Activated T-cell treated with anti-CD3 and anti-CD28 coated beads for 1 hour (primary cell): ENCODE measurements around the gene ENTPD6.
"Not testable (repeated sequence)": the region's sequence is repeated elsewhere in the genome, so short reads cannot be mapped to it uniquely, and the experiment has no call there.

Experiments
- DNase-seq: peaks from one replicate; pipeline ENCODE4 v3.0.0-alpha.2; 2020; ENCODE audit warnings: low read depth

The ENTPD6 gene

DNA sequence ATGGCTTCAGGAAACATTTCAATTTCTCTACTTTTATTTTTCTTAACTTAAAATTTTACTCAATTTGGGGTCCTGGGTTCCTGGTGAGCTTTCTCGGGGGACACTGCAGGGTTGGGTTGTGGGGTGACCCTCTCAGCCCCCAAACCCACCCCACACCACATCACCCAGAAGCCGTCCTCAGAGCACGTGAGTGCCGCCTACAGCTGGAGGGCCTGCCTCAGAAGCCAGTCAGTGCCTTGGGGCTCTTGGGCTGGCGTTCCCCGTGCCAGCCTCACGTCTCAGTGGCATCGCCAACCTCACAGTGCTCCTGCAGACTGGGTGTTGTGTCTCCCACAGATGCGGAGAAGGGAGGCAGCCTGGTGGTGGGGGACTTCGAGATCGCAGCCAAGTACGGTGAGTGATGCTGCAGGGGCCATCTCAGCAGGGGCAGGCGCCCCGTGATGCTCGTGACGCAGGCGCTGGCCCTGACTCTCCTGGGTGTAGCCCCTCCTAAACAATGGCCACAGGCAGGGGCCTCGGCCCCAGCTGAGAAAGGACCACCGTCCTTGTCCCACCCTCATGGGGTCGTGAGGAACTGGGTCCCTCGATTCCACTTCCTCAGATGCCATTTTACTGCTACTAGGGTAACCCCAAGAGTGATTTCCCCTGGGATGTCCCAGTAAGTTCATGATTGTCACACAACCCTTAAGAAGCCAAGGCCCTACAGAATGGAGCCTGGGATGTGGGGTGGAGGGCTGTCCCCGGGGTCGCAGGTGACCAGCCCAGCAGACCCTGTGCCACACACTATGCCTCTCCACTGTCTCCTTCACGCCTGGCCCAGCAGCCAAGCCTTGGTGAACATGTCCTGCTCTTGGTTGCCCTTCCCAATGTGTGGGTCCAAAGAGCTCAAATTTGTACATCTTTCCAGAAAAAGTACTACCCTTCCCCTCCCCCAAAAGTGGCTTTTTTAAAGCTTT is 28.5 kb downstream of the ENTPD6 start:
- no peak for DNase-seq

DNA sequence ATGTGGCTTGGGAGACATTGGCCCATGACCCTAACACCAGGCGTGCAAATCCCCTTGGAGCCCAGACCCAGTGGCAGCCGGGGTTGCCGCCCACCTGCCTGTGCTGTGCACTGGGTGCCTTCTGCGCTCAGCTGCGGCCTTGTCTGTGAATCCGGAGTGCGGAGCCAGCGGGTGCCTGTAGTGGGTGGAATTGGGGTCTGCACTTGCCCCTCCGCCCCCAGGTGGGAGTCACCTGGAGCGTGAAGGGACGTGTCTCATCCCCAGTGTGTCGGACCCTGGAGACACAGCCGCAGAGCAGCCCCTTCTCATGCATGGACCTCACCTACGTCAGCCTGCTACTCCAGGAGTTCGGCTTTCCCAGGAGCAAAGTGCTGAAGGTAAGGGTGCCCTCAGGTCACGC is 29.4 kb downstream of the ENTPD6 start:
- DNase-seq = no peak

DNA sequence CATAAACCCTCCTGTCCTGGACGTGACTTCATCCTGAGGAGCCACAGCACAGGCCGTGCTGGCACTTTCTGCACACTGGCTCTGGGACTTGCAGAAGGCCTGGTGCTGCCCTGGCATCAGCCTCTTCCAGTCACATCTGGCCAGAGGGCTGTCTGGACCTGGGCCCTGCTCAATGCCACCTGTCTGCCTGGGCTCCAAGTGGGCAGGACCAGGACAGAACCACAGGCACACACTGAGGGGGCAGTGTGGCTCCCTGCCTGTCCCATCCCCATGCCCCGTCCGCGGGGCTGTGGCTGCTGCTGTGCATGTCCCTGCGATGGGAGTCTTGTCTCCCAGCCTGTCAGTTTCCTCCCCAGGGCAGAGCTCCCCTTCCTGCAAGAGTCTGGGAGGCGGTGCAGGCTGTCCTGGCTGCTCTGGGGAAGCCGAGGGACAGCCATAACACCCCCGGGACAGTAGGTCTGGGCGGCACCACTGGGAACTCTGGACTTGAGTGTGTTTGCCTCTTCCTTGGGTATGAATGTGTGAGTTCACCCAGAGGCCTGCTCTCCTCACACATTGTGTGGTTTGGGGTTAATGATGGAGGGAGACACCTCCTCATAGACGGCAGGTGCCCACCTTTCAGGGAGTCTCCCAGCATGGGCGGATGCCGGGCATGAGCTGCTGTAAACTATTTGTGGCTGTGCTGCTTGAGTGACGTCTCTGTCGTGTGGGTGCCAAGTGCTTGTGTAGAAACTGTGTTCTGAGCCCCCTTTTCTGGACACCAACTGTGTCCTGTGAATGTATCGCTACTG is 30.3 kb downstream of the ENTPD6 start:
- no peak for DNase-seq

DNA sequence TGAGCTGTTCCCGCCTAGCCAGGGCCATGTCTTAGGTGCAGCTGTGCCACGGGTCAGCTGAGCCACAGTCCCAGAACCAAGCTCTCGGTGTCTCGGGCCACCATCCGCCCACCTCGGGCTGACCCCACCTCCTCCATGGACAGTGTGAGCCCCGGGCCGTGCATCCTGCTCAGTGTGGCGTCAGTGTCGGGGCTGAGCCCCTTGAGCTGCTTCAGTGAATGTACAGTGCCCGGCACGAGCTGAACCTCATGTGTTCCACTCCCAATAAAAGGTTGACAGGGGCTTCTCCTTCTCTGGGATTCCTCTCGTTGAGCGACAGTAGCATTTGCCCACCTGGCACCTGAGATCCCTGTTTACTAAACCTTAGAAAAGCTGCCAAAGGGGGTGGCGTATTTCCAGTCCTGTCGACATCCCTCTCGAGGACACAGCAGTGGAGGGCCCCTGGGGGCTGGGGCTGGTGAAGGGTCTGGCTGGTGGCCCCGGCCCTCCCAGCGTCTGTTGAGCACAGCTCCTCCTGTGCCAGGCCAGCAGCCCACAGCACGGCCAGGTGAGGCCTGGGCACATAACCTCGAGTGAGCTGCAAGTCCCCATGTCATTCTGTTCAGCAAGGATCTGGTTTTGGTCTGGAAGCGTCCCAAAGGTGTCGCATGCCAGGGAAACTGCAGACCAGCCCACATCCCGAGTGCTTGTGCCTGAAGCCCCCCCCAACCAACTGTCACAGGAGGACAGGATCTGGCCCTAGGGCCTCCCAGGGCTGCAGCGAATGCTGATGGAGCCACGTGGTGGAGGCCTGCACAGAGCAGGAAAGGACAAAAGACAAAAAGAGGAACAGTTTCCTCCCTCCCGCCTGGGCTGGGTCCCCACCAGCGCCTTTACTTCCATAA is 31.2 kb downstream of the ENTPD6 start:
- no peak for DNase-seq

DNA sequence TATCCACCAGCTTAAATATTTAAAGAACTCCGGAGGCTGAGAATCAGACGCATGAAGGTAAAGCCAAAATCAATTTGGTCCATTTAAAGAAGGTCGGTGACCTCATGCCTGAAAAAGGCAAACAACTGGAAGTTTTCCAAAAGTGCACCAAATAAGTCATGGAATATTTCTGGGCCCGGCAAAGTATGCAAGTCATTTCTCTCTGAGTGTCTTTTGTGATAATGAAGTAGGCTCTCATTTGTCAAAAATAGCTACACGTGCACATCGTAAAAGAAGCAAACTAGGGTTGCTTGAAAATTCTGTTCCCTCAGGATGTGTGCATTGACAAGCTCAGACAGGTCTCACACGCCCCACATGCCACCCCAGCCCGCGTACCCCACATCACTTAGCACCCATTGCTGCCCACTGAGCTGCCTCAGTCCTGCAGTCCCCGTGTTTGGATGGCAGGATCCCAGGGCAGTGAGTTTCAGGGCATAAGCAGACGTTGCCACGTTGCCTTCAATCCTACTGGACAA is 31.9 kb downstream of the ENTPD6 start:
- no peak for DNase-seq

DNA sequence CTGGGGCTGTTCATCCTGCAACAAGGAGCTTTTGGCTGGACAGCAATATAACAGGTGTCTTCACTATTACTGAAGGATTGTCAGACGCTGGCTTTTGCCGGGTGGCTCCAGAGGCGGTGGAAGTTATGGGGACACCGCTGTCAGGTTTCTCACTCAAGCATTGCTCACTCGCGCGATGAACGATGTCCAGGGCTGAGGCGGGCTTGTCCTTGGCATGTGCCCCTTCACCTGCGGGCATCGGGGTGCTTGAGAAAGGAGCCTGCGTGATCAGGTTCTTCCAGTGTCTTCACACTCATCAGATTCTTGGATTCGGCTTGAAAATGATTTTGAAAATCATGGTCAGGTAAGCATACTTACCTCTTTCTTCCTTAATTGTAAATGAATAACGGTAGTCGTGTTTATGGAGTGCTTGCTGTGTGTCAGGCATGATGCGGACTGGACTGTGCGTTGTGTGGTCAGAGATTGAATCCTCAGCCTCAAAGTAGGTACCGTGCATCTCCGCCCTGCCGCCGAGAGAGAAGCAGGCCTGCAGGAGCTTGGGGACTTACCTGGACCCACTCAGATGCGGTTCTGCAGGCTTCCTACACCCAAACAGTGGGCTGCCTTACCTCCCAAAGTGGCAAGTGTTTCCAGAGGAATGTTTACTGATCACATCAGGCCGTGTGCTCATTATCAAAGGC is 34.1 kb downstream of the ENTPD6 start:
- no peak for DNase-seq

DNA sequence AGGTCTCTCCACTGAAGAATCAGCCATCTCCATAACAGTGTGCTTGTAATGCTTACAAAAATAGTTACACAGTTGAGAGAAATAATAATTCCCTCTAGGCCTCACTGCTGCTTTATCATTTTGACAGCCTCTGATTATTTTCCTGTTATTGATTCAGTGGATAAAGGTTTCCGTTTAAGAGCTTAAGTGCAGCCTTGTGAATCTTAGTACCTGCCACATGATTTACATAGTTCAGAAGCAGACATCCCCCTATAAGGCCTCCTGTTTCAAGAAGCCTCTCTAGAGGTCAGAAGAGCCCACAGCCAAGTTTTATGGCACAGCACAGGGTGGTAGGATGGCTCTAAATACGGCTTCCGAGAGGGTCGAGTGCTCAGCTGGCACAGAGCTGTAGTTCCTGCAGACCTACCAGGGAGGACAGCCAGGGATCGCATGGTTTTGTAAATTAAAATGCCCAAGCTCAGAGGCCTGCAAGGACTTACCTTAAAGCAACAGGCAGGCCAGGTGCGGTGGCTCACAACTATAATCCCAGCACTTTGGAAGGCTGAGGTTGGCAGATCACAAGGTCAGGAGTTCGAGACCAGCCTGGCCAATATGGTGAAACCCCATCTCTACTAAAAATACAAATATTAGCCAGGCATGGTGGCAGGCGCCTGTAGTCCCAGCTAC is 34.8 kb downstream of the ENTPD6 start:
- DNase-seq = no peak

DNA sequence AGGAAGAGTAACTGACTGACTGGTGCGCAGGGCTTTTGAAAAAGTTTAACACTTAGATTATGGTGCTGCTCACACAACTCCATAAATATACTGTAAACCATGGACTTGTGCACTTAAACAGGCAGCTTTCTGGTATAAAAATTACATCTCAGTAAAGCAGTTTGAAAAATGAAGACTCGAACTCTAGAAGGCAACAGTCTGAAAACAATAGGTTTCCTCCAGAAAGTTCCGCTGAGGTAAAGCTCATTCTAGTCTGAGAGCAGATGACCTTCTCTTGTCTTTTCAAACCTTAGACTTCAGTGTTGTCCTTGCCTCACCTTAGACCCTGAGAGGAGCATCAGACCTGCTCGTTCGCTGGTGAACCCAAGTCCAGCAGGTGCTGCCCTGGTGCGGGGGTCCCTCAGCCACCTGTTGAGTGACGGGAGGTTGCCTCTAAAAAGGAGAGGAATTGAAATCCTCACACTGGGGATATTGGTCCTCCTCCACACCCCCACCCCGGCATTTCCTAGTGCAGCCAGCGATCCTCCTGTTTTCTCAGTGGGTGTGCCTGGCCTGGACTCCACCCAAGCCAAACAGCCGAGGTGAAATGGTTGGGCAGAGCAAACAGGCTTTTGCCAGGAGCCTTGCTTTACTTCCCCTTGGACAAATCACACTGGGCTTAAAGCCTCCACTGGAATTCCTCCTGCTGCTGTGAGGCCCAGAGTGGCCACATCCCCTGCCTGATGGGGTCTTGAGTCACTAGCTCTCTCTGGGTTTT is 37.7 kb downstream of the ENTPD6 start:
- DNase-seq = no peak

DNA sequence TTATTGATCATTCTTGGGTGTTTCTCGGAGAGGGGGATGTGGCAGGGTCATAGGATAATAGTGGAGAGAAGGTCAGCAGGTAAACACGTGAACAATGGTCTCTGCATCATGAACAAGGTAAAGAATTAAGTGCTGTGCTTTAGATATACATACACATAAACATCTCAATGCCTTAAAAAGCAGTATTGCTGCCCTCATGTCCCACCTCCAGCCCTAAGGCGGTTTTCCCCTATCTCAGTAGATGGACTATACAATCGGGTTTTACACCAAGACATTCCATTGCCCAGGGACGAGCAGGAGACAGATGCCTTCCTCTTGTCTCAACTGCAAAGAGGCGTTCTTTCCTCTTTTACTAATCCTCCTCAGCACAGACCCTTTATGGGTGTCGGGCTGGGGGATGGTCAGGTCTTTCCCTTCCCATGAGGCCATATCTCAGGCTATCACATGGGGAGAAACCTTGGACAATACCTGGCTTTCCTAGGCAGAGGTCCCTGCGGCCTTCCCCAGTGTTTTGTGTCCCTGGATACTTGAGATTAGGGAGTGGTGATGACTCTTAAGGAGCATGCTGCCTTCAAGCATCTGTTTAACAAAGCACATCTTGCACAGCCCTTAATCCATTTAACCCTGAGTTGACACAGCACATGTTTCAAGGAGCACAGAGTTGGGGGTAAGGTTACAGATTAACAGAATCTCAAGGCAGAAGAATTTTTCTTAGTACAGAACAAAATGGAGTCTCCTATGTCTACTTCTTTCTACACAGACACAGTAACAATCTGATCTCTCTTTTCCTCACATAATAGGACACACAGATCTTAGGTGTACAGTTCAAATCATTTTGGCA is 38.7 kb downstream of the ENTPD6 start:
- DNase-seq = not testable (repeated sequence)

DNA sequence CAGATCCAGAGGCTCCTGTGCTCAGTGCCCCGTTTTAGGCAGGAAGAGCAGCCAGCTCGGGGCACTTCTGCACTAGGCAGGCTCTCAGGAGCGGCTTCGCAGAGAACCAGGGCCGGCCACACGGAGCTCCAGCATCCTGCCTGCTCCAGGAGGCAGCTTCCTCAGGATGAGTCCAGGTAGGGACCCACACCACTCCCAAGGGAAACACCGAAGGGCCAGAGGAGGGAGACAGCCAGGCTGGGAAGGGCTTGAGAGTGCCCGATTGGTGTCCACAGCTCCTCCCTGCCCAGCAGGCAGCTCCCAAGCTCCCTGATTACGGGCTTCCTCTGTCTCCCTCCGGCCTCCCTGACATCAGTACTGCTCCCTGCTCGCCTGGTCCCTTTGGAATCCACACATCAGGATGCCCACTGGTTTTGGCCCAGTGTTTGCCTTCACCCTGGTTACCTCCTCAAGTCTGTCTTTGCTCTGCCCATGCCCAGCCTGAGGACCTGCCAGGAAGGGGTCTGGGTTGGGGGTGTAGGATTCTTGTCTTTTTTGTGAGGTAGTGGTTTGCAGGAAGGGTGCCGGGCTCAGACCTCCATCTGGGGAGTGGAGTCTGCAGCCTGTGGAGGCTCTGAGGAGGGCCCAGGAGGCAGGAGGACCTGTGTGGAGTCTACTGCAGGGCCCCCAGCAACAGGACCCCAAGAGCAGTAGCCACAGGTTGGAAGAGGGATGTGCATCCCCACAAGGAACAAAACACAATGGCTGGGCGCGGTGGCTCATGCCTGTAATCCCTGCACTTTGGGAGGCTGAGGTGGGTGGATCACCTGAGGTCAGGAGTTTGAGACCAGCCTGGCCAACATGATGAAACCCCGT is 41.2 kb downstream of the ENTPD6 start:
- DNase-seq = no peak

DNA sequence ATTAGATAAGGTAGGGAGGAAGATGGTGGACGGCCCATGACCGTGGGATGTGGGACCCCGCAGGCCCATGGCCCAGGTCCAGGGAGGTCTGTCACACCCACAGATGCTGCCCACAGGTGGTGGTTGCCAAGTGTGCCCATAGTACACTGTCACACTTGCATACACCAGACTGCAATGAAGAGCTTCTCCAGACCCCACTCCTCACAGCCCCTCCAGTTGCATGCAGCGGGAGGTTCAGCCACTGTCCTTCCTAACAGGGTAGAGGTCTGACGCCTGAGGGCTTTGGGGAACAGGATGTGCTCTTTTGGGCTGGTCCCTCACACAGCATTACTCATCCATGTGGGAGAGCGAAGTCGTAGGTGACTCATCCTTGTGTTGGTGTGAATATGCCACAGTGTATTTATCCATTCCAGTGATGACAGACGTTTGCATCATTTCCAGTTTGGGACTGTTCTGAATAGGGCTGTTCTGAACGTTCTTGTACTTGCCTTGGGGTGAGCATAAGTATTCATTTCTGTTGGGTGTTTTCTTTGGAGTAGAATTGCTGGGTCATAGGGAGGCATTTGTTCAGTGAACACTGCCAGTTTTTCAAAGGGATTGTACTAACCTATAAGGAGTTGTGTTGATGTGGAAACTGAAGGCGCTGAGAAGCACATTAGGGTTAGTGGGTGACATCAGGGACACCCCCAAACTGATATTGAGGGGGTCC is 42.3 kb downstream of the ENTPD6 start:
- no peak for DNase-seq

DNA sequence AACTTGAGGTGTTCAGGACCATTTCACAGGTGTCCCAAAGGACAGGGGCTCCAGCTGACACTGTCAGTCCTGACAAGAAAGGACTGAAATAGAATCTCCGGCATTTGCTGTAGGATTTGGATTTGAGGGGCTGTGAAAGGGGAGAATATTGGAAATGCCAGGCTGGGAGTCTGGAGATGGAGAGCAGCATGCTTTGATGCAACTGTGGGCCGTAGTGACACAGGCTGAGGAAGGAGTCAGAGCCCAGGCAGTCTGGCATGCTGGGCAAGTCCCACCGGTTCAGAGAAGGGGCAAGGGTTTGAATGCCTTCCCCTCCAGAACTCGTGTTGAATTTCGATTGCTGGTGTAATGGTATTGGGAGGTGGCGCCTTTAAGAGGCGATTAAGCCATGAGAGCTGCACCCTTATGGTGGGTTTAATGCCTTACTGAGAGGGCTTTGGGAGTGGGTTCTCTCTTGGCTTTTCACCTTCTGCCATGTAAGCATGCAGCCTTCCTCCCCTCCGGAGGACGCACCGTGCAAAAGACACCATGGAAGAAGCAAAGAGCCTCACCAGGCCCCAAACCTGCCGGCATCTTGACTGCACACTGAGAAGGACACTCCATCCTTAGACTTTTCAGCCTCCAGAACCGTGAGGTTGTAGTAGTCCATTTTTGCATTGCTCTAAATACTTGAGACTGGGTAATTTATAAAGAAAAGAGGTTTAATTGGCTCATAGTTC is 43.0 kb downstream of the ENTPD6 start:
- DNase-seq = no peak

DNA sequence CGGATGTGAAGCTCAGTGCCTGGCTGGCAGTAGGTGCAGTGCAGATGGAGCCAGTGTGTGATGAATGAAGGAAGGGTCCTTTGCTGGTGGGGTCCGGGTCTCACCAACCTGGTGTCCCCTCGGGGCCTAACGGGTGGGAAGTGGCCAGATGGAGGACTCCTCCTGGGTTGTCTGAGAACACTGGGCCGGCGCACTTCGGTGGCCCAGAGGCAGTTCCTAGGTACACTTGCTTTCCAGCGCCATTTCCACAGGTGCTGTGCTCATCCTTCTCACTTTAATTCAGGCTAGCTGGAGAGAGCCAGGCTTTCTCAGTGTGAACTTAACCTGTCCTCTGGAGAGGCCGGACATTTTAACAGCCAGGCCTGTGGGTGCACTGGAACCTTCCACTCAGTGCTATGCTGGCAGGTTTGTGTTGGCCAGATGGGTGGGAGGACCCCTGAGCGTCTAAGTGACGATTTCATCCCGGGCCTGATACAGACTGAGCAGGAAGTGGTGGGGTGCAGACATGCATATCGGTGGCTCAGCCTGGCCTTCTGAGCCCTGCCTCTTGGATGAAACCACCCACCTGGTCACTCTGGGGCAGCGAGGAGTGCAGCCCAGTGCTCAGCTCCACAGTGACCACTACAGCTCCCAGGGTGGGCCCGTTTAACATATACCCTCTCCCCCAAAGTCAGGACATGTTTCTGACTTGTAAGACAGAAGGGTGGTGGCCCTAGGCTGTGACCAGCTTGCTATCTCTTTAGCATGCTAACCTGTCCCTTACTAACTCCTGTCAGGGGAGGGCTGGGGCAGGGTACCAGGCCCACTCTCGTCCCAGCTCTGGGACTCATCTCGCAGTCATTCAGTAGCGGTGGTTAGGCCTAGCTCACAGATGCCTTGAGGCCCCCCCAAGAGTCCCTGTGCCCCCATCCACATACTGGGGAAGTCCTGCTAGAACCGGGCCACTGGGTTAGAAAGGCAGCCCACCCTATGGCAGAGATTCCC is 44.2 kb downstream of the ENTPD6 start:
- DNase-seq = no peak

DNA sequence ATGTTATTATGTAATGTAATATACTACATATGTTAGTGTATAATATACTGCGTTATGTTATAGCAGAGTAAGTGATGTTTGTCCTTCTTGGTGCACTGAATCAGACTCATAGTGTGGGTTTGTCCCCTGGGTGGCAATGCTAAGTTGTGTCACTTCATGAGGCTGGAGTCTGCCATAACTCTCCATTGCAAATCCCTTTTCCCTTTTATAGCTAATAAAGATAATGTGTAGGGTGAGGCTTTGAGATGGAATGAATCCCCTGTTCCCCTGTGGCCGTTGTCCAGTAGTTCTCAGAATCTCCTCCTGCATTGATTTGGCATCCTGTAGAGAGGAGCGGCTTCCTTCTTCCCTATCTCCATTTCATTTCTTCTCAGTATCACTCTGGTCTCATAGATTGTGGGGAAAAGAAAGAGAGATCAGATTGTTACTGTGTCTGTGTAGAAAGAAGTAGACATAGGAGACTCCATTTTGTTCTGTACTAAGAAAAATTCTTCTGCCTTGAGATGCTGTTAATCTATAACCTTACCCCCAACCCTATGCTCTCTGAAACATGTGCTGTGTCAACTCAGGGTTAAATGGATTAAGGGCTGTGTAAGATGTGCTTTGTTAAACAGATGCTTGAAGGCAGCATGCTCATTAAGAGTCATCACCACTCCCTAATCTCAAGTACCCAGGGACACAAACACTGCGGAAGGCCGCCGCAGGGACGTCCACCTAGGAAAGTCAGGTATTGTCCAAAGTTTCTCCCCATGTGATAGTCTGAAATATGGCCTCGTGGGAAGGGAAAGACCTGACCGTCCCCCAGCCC is 45.5 kb downstream of the ENTPD6 start:
- not testable (repeated sequence) for DNase-seq

DNA sequence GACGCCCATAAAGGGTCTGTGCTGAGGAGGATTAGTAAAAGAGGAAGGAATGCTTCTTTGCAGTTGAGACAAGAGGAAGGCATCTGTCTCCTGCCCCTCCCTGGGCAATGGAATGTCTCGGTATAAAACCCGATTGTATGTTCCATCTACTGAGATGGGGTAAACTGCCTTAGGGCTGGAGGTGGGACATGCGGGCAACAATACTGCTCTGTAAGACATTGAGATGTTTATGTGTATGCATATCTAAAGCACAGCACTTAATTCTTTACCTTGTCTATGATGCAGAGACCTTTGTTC is 46.1 kb downstream of the ENTPD6 start:
- not testable (repeated sequence) for DNase-seq
